Measurements from ENCODE around the gene LHX1.

LHX1 gene

GRCh38 chr17:36922175-36922574, 15.1 kb upstream of the LHX1 start:
- no peak for DNase-seq (ENCODE audit: low read depth)

DNA sequence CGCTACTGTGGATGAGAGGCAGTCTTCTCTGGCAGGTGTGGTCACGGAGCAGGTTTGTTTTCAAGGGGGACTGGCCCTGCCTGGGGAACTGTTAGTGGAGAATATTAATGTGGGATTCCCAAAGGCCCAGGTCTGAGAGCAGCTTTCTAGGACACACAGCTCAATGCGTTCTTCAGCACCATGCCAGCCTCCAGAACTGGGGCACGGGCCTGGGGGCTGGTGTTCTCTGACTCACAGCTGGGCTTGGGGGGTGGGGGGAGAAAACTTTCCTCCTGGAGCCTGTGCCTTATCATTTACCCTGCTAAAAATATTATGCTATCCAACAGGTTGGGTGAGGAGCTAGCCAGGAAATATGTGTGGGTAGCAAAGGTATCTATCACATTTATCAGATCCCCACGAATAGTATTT, 13.5 kb upstream of the LHX1 start:
- DNase-seq (ENCODE audit: low read depth) = no peak

- DNase-seq (ENCODE audit: low read depth) = no peak
Observed at GRCh38 chr17:36926226-36926625, 11.0 kb upstream of the LHX1 start.

GRCh38 chr17:36926701-36927100, 10.6 kb upstream of the LHX1 start:
- no peak for DNase-seq (ENCODE audit: low read depth)

DNA sequence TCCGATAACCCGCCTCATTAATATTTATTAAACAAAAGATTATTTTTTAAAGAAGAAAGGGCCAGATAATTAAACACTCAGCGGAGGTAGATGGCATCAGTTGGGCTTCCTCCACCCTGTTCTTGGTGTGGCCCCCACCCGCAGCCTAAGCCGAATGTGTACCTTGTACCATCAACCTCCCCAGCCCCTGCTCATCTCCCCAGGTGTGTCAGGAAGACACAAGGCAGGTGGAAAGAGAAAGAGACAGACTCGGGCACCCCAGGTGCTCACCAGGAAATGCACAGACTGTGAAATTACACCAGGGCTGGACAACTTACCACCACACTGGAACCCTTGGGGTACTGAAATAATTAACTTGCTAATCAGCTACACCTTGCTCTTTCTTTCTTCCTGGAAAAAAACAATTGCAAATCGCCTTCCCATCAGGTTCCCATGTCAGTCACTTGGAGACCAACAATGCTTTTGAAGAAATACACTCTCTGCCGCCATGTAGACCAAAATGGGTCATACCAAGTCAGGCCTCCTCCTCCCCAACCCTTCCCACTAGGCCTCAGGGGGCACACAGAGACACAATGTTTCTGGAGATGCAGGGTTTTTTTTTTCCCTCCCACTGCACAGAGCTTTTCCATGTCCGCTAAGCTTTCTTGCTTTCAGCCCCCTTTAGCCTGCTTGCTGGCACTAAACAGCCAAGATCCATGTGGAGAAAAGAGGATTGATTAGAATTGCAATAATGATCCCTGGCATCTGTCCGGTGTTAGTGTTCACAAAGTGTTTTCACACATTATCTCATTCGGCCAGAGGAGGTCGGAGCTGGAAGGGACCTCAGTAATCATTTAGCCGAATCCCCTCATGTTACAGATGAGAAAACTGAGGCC, 8.6 kb upstream of the LHX1 start:
- no peak for DNase-seq (ENCODE audit: low read depth)

DNA sequence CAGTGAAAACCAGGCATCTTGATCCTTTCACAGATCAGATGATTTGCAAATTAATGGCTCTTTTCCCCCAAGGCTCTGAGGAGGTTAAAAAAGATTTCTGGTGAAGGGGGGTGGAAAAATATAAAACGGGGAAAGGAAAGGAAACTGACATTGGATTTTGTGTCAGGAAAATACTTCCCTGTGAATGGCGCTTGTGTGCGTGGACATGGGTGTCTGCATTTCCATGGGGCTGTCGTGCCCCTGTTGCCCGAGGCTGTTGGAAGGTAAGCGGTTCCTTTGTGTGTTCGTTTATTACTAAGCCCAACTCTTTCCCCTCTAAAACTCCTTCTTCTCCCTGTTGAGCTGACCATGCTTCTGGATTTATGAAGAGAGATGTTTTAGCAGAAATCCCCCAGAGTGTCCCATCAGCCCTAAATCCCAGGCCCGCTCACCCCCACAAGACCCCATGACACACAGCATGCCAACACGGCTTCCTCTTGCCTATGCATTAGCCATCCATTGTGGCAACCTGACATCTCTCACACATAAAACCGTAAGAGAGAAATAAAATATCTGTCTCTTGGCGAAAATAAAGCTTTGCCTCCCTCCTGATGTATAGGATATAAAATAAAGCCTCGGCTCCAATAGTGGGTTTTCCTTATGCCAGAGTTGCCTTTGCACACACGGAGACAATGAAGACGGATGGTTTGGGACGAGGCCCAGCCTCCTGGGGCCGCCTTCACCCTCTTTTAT, 7.3 kb upstream of the LHX1 start:
- DNase-seq (ENCODE audit: low read depth) = no peak

- DNase-seq (ENCODE audit: low read depth) = no peak
Observed at GRCh38 chr17:36930583-36930900, 6.7 kb upstream of the LHX1 start.

DNA sequence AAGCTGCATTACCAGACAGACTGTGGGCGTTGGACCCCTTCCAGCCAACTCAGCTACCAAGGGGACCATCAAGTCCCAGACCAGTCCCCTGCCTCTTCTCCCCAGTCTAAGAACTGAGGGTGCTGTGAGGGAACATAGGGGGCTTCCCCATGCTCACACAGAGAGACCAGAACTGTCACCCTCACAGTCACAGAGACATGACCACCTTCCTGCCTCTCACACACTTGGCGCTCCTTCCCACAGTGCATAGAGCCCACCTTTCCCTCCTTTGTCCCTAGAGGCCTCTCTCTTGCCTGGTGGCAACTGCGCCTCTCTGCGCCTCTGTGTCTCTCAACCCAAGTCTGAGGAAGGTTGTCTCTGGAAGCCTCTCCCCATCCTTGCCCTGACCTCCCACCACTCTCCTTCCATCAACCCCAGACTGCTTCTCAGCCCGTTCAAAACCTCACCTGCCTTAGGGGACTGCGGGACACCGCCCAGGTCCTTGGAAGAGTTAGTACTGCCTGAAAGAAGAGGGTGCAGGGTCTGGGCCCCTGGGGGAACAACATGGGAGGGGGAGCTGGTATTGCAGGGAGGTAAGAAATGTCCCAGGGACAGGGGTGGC, 6.1 kb upstream of the LHX1 start:
- no peak for DNase-seq (ENCODE audit: low read depth)

DNA sequence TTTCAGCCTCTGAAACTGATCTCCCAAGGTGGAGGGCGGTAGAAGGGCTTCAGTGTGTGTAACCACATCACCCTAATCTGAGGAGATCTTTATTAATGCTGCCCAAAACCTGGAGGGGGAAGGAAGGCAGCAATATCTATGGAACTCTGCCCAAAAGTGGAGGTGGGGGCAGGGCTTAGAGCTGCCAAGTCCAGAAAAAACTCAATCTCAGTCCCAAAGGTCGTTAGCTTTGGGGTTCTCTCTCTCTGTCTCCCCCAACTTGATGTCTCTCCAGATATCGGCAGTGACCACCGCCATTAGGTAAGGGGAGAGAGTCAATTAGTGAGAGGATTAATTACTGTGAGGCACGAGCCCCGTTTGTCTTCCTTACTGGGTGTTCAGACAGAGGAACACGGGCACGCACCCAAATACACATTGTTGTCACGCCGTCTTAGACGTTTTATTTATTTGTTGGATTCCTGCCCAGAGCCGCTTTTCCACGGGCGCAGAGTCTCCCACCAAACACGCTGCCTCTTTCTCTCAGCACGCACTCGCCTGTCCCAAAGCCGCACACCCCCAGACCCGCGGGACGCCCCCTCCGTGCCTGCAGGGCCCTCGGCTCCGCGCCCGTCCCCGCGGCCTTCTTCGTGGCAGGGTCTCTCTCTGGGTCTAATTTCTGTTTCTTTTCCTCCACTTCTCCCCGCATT, 5.4 kb upstream of the LHX1 start:
- DNase-seq (ENCODE audit: low read depth) = no peak

DNA sequence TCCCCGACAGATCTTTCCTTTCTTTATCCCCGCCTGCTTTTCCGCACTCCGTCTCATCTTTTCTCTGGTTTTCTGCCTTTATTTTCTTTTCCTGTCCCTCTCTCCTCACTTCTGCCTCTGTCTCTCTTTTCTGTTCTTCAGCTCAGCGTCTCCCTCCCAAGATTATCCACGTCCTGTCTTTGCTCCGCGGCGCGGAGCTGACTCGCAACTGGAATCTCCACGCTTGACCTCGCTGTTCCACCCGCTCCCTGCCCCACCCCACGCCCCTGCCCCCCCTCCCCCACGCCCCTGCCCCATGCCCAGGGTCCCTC, 4.9 kb upstream of the LHX1 start:
- no peak for DNase-seq (ENCODE audit: low read depth)

GRCh38 chr17:36932694-36933511, 4.4 kb upstream of the LHX1 start:
- DNase-seq (ENCODE audit: low read depth) = no peak

DNA sequence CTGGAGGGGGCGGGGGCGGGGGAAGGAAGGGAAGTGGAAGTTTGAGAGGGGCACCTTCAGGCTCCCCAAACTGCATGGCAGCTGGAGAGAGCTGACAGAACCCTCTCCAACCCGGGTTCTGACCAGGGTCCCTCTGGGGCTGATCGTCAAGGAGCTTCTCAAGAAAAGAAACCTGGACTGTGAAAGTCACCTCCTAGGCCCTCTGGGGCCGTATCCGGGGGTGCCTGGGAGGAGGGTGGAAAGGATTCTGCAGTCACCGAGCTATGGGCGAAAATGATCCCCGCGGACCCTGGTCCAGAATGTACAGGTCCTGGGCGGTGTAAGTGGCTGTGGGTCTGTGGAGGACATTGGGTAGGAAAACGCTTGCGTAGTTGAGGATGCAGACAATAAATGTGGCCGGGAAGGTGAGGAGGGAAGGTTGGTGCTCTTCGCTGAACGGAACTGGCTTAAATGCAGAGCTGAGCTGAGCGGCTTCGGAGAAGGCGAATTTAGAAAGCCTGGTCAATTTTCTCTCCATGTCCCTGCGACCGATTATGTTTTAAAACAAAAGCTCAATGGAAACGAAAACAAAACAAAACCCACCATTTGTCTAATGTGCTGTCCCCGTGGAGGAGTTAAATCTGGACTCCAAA, 3.6 kb upstream of the LHX1 start:
- DNase-seq (ENCODE audit: low read depth) = no peak

DNA sequence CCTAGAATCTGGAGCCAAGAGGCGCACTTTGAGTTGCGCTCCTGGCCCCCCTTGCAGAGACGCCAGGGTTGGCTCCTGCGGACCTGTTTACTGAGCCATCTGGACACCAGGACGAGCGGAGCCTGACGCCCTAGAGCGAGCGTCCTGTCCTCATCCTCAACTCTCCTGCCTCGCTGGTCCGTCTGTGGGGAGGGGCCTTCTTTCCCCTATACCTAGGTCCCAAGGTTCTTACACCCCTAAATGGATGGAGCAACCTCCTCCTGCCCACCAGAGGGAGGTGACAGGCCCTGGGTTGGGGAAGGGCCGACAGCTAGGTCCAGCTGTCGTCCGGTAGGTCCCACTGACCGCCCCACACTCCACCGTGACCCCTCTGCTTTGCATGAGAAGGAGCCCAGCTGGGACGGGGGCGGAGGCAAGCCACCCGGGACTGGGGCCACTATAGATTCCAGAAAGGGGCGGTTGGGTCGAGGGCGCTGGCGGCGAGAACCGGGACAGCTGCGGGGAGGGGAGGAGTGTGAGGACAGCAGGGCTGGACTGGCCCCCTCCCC, 3.1 kb upstream of the LHX1 start:
- no peak for DNase-seq (ENCODE audit: low read depth)

DNA sequence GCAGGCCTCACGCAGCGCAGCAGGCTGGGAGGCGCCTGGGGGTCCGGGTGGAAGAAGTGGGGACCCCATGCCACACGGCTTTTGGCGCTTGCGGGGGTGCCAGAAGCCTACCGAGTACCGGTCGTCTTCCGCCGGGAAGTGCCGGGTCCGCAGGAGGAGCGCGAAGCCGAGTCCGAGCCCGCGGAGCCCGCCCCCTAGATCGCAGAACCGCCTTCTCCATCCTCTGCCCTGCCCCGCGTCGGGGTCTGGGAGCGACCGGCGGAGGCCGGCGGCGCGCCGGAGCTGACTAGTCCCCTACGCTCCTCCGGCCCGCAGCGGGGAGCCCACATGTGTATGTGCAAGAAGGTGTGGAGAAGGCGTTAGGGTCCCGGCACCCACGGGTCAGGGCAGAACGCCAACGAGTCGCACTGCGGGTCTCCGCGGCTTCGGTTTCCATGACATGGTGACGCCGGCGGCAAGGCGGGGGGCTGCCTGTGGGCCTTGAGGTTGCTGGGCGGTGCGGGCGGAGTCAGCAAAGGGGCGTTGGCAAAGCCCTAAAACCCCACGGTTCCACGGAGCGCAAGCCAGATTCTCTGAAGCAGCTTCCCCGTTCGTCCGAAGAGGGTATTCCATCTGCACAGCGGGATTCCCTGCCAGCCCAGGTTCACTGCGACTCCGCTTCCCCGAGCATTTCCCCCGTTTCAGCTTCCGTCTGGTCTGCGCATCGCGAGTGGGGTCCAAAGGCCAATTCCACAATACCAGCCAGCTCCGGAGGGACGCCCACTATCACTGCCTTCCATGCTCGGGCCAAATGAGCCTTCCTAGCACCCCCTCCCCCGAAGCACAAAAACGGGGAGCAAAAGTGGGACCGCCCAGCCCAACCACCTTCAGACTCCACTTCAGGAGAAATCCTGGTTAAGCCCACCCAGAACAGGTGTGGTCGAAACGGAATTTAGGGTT, 2.3 kb upstream of the LHX1 start:
- DNase-seq (ENCODE audit: low read depth) = no peak

DNA sequence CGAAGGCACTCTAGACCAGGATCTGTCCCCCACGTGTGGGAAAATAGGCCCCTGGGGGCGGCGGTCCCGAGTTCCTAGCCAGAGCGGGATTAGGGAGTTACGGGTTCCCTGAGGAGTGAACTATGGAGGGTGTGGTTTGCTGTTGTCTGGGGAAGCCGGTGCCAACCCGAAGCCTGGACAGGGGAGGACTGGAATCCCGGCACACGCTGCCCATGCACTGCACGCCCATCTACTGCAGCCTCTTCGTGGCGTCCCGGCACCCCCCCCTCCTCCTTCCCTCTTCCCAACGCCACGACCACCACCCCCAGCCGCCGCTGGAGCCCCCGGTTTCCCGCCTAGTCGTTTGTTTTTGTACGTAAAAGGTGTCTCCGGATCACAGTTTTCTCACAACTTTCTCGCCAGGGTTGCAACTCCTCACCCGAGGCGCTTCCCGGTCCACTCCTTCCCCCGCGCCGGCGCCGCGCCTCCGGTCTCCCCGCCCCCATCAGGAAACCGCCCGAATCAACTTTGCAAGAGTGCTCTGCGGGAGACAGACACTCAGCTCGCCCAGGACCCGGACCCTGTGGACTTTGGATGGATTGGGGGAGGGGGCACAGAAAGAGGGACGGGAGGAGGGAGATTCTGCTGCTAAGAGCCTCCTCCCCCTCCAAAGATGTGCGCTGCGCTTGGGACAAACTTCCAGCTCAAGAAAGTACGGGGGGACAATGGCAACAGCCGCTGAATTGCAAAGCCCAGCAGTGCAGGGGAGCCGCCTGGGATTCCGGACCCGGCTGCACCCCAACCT, 1.4 kb upstream of the LHX1 start:
- no peak for DNase-seq (ENCODE audit: low read depth)

DNA sequence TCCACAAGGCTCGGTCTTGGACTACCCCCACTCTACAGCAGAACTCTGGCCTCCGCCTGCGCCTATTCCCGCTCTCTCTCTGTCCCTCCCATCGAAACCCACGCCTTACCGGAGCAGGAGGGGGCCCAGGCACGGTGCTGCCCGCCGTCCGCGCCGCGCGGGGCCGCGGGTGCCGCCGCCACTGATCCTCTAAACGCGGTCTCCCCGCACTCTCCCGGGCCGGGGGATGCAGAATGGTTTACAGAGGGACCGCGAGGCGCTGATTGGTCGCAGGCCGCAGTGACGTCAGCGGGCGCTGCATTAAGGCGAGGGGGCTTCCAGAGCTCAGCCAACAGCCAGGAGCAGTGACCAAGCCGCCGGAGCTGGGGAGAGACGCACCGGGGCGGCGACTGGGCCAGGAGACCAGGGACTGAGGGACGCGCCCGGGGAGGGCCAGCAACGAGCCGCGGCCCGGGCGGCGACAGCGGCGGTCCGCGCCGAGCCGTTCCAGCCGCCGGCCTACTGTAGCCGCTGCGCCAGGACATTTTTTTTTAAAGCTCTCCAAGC, 747 bp upstream of the LHX1 start:
- DNase-seq (ENCODE audit: low read depth) = no peak

DNA sequence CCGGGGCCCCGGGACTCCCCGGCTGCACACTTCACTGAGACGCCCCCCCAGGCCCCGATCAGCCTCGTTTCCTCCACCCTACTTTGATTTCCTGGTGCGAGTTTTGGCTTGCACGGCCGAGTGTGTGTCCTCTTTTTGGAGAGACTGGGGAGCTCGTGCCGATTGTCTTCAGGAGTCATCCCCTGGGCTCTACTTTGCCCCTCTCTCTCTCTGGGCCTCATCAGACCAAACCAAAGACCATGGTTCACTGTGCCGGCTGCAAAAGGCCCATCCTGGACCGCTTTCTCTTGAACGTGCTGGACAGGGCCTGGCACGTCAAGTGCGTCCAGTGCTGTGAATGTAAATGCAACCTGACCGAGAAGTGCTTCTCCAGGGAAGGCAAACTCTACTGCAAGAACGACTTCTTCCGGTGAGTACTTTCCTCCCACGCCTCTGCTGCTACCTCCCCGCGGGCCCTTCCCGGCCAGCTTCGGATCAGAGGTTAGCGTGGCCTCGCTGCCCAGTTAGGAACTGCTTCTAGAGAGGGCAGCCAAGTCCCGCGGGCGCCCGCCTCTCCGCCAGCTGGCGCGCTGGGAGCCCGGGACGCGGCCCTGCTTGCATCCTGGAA, 787 bp downstream of the LHX1 start:
- DNase-seq (ENCODE audit: low read depth) = no peak

- no peak for DNase-seq (ENCODE audit: low read depth)
Observed at GRCh38 chr17:36938566-36939051, 1.3 kb downstream of the LHX1 start.
